HG03039 (cell line): ENCODE results near the gene TRDN.
"Not testable (repeated sequence)": the region's sequence is repeated elsewhere in the genome, so short reads cannot be mapped to it uniquely, and the experiment has no call there.

Experiments used
- ATAC-seq: cut with Tn5 transposase; IDR thresholded peaks from one replicate; pipeline ENCODE4 v1.9.1; 2021; ENCODE audit warnings: mild to moderate bottlenecking, moderate library complexity; ENCODE audit not compliant: unreplicated experiment

Gene TRDN

DNA sequence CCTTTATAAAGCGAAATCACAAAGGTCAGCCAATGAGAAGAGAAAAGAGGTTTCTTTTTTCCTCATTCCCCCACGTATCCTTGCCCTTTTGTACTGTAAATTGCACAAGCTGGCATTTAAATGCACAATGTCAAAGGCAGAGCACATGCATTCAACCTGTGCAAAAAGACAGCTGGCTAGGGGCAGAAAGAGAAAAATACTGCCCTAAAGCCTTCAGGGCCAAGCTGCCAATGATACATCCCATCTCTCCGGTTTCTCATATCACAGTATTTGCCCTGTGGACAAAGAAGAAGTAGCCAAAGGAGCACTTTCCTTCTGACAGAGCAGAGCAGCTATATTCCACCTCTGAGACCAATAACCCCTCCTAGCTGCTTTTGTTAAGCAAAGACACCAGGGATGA lies 219.2 kb downstream of the TRDN start:
- ATAC-seq = no peak

DNA sequence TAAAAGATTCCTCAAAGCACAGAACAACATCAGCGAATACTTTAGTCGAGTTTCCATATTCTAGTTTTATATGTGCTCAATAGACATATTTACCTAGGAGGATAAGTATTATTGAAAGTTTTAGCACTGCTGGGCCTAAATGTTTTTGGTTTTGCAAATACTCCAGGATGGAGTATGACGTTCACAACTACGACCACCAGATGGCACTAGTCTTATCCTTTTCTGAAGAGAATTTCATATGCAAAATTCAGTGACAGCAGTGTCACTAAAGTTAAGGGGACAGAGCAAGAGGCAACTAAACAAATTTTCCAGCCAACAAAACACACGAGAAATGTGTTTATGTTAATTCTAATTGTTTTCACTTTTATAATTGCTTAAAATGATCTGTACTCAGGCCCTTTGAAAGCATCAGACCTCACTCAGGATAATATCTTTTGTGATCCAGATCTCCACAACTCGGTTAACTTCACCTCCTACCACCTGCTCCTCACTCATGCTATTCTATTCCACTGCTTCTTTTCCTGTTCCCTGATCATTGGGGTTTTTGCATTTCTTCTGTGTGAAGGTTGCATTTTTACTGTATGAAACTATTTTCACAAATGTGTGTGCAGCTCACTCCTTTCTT lies 220.8 kb downstream of the TRDN start:
- ATAC-seq = peak; percentile 92

DNA sequence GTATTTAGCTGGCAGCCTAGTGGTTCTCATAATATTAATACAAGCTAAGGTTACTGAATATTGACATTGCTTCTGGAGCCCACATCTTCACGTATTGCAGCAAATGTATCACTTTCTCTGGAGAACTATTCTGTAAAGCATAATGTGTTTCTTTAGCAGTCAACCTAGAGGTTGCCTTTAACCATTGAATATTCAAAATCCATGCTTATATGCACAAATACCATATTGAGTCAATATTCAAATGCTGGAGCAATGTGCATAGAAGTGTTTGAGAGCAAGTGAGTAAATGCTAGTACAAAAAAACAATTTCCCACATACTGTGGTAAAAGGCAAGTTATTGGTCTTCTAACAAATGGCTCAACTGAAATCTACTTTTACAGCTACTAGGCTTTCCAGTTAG lies 231.8 kb downstream of the TRDN start:
- no peak for ATAC-seq

DNA sequence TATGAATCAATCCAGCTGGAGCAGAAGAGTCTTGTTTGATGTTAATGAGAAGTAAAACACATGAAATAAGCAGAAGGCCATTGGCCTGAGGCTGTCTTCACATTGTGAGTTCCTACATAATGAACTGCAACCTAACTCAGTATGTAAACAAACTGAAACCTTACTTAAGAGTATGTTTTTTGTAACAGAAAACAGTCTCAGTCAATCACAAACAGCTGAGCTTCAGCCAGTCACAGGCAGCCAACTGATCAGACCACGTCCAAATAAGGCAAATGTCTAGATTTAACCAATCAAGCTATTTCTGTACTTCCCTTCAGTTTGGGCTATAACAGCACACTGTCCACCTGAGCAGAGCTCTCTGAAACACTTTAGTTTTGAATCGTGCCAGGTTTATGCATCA lies 234.7 kb downstream of the TRDN start:
- peak; percentile 97 for ATAC-seq

DNA sequence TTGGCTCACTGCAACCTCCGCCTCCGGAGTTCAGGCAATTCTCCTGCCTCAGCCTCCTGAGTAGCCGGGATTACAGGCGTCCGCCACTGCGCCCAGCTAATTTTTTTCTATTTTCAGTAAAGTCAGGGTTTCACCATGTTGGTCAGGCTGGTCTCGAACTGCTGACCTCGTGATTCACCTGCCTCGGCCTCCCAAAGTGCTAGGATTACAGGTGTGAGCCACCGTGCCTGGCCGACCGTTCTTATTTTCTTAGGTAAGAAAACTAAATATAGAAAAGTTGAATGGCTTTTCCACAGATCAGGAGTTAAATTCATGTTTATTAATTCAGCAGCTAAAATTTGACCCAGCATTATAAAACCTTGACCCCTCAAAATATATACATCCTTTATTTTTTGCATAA lies 238.7 kb downstream of the TRDN start:
- ATAC-seq = no peak

DNA sequence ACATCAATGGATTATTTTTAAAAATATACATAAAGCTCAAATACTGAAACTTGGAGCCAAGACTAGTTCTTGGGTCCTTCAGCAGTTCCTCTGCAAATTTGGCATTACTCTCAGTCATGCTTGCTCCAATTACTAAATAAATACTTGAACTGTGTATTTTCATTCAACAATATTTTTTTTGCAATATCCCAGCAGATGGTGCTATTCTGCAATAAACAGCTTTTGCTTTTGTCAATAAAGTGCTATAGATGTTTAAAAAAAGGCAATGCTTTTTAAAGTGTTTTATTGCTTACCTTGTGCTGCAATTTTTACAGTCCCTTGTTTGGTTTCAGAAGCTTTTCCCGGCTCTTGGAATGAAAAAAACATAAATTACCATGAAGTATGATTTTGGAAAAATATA lies 243.4 kb downstream of the TRDN start:
- no peak for ATAC-seq

DNA sequence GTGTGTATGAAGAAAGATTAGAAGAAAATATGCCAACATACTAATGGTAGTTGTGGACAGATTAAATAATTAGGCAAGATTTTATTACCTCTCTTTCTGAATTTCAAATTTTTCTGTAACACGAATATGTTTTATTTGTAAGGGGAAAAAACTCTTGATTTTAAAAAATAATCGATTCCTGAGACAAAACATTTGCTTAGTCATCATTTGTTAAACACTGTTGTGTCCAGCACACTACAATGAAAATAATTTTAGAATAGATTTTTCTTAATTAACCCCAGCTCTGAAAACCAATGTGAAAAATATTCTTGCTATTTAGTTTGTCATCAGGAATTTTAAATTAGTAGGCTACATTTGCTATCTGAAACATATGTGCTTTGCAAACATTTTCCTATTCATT lies 253.0 kb downstream of the TRDN start:
- ATAC-seq = no peak

DNA sequence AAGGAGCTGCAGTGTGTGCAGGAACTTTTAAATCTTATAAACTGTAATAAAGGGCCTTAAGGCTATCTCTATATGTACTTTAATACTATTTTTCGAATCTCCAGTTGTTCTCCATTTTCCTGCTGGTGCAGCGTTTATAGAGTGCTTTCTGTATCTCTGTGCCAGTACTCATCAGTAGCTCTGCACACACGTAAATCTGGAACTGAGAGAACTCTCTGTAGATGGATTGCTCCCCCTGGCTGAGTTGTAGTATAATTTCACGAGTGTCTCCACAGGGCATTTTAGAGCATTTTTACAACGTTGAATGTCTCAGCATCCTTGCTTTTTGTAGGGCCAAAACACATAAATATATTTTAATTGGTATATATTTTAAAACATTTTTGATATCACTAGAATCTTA lies 256.5 kb downstream of the TRDN start:
- ATAC-seq = no peak

DNA sequence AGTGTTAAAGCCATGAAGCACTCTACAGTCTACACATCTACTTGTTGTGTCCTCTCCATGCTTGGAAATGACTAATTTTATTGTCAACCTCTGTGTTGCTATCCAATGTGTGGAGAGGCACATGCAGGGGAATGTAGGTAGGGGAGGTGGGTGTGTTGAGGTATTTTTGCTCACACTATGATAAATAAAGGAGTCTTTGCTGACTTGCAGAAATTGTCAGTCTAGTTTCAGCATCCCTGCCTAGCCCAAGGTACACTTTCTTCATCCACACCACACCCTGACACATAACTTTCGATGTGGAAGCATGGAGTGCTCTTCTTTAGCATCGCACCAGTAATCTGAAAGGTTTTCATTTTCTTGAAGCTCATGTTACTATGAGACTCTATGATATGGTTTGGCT lies 264.0 kb downstream of the TRDN start:
- ATAC-seq = no peak

DNA sequence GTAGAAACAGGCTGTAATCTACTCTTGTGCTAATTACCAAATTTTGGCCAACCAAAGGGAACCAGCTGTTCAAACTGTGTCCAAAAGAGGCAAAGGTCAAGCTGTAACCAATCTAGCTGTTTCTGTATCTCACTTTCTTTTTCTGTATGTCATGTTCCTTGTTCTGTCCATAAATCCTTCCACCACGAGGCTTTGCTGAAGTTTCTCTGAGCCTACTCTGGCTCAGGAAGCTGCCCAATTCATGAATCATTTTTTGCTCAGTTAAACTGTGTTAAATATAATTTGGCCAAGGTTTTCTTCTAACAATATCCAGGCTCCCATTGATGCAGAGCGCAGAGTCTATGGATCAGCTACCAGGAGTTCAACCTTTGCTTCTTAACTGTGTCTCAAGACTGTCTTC lies 272.8 kb downstream of the TRDN start:
- ATAC-seq = no peak

DNA sequence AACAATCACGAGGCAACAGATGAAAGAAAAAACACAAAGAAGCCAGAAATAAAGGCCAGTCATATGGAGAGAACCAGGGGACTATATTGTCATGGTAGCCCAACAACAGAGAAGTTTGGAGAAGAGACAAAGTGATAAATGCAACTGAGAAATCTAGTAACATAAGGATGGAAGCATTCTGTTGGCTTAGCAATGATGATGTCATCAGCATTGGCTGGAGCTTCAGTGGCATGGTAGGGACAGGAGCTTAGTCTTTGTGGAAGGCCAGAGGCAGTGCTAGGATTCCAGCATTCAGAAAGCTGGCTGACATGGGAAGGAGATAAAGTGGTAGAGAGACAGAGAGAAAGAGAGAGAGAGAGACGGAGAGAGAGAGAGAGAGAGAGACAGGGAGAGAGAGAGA lies 276.4 kb downstream of the TRDN start:
- ATAC-seq = no peak

DNA sequence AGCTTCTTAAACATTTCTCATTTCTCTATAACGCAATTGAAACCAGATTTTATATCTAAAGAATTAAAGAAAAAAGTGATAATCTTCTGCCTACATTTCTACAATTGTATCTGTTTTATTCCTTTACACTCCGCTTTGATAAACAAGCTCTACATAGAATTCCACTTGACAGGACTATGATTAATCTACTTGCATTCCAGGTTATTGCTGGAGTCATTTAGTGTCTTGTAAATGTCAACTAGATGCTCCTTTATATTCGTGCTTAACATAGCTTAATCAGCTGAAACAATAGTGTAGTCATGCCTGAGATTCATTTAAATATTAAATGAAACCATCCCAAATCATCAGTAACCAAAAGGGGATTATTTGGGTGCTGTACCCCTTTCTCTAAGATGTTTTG lies 284.0 kb downstream of the TRDN start:
- ATAC-seq = no peak

DNA sequence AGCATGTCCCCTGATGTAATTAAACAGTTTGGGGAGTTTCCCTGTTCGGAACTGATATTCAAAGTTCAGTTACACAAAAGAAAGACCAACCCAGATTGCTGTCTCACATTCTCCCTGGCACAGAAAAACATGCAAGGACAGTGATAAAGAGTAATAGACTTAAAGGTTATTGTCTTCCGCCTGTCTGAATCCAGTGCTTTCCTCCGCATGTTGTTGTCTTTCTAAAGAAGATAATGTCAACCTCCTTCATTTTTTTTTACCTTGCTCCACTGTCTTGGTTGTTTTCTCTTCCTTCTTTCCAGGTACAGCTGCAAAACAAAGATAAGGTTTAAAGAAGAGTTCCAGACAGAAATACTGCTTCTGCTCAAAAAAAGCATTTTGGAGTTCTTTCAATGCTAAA lies 284.5 kb downstream of the TRDN start:
- ATAC-seq = no peak

DNA sequence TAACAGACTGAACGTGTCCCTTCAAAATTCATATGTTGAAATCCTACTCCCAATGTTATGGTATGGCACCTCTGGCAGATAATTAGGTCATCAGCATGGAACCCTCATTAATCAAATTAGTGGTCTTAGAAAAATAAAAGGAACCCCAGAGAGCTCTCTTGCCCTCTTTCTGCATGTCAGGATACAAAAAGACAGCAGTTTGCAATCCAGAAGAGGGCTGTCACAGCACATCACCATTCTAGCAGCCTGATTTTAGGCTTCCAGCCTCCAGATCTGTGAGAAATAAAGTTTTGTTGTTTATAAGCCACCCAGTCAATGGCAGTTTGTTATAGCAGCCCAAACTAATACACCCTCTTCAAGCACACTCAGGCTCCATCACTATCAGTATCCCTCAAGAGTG lies 292.9 kb downstream of the TRDN start:
- ATAC-seq = no peak

DNA sequence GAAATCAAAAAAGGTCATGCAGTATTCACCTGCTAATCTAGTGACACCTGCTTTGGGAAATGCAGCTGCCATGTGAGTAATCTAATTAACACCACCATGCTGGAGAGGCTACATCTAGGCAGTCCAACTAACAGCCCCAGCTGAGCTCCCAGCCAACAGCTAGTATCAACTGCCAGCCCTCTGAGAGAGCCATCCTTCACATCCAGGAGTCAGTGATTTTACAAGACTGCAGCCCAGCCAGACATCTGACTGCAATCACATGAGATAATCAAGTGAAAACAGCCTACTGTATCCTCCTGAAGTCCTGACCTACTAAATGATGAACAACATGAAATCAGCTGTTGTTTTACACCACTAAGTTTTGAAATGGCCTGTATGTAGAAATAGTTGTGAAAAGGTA lies 298.4 kb downstream of the TRDN start:
- ATAC-seq = no peak

DNA sequence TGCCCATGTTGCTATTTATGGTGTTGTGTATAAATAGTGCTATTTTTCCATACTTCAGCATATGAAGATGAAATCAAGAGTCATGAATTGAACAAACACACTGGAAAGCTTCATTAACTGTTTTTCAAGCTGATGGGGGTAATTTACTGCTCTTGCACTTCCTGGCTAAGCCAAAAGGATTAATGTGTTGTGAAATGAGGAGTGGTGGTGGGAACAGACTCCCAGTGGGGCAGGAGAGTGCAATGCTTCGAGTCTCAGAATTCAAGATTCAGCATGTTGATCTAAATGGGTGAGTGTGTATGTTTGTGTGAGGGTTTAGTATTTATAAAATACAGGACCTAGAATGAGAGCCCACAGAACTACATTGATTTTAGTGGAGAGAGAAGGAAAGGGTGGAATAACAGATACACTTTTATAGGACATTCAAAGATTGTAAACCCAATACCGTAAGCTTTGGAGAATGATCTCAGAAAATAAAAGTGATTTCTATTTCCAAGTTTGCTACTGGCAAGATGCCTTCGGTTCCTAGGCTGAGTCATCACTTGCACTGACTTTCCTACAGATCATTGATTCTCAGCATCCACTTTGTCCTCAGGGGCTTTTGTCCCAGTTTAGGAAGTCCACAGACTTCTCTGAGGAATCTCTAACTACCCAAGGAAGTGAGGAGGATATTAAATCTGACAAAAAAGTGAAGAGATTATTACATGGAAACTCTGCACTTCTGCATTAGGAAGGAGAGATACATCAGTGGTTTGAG lies 303.6 kb downstream of the TRDN start:
- no peak for ATAC-seq

DNA sequence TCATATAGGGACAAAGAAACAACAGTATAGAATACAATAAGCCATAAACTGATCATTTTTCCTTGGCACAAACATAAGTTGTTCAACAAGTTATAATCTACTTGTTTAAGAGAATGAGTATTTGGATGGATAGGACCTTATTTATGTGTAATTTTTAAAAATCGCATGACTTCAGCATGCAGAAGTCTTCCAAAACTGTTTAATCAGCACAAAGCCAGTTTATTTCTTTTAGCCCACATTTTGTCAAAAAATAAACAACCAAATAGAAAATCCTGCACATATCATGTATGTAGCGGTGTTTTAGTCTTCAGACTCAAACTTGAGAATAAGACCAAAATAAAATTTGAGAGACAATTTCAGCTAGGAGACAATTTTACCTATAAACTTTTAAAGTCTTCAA lies 304.7 kb downstream of the TRDN start:
- no peak for ATAC-seq

DNA sequence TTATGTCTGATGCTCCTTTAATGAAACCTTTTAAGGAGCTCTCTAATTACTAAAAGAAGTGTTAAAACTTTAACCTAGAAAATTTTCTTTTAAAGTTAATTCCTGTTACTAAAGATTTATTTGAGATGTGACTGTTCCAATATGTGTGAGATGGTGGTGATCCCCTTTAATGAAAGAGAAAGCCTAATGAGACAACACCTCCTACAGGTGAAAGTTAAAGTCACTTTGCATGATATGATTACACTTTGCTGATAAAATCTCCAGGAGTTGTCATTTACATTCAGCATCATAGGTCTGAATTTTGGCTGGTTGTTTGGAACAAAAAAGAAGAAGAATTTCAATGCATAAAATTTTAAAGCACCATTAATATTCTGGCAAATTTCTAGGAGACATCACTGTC lies 307.4 kb downstream of the TRDN start:
- ATAC-seq = no peak

DNA sequence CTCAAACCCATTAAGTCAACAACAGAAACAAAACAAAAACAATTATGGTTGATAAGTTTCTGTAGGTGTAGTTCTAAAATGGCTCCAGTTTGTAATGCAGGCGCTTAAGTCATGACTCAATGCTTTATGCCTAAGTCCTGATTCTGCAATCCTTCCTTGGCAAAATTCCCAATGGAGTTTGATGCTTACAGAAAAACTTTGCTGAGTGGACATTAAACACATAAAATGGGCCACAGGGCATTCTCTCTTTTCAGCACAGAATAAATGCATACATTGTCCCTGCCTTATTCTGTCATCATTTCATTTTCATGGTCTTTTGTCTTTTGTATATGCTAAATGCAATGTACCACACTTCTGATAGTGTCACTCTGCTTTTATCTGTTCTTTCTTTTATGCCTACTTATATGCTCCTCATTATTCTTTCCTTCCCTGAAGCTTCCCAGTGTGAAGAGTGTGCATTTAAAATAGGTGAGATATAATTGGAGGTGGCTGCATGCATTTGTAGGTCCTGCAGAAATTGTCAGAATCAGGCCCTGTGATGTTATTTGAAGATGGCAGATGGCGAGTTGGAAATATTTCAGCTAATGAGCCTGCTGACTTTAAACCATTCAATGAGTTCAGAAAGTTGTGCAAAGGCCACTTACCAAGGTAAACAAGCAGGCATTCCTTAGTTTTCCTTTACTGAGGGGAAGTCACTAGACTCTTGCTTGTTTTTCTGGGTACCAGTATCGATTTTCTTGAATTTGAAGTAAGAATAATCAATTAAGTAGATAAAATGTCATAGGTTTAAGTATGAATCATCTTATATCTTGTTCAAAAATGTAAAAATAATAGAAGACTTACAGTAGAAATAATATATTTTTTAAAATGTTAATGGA lies 313.1 kb downstream of the TRDN start:
- no peak for ATAC-seq

DNA sequence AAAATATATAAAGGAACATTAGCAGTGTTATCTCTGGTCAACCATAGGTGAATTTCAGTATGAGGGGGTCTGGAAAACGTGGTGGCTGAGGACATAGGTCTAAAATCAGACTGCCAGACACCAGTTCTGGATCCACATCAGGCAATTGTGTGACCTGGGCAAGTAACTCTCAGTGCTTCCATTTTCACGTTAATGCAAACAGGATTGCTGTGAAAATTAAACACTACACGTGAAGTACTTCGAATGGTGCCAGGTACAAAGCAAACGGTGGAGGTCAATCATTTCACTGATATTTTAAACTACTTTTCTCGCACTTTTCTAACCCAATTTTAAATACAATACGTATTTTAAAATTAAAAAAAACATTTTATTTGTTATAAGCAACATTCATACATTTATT lies 315.7 kb downstream of the TRDN start:
- no peak for ATAC-seq

DNA sequence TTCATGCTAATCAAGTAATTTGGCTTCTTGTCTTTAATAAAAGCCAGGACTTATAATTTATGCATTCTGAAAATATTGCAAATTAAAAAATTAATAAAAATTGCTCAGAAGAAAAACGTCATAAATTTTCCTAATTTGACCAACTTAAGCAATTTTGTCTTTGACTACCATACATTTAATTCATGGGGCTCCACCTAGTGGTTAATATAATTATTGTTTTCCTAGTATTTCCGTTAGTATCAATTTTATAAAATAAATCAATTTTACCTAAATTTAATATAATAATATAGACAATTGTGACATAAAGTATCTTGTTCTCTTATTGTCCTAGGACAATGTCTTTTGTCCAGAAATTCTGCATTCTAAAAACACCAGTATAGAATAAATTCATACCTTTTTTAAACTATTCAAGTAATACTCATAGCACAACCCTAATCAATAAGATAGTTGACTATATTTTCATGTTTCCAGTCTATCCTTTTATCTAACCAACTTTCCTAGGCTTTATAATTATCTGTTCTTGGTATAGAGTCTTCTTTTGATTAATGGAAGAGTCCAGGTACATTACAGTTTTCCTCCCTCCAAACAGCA lies 319.9 kb downstream of the TRDN start:
- ATAC-seq = no peak

DNA sequence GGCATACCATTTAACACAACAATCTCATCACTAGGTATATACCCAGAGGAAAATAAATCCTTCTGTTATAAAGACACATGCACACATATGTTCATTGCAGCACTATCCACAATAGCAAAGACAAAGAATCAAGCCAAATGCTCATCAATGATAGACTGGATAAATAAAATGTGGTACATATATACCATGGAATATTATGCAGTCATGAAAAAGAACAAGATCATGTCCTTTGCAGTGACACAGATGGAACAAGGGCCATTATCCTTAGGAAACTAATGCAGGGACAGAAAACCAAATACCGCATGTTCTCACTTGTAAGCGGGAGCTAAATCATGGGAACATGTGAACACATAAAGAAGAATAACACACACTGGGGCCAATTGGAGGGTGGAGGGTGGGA lies 322.3 kb downstream of the TRDN start:
- not testable (repeated sequence) for ATAC-seq
